Stimulated activated CD4-positive, alpha-beta T cell treated with anti-CD3 and anti-CD28 coated beads, Interleukin-12 subunit alpha, Interleukin-12 subunit beta, amount 100 ng/mL, for 4 hours (primary cell): ENCODE results near the gene UPF2.
A peak's percentile ranks its signal among the peaks of the same experiment; 100 is the strongest.
"Not testable (repeated sequence)": the region's sequence is repeated elsewhere in the genome, so short reads cannot be mapped to it uniquely, and the experiment has no call there.

Experiments used
- DNase-seq: peaks from one replicate; pipeline ENCODE4 v3.0.0-alpha.2; 2020

The UPF2 gene

DNA sequence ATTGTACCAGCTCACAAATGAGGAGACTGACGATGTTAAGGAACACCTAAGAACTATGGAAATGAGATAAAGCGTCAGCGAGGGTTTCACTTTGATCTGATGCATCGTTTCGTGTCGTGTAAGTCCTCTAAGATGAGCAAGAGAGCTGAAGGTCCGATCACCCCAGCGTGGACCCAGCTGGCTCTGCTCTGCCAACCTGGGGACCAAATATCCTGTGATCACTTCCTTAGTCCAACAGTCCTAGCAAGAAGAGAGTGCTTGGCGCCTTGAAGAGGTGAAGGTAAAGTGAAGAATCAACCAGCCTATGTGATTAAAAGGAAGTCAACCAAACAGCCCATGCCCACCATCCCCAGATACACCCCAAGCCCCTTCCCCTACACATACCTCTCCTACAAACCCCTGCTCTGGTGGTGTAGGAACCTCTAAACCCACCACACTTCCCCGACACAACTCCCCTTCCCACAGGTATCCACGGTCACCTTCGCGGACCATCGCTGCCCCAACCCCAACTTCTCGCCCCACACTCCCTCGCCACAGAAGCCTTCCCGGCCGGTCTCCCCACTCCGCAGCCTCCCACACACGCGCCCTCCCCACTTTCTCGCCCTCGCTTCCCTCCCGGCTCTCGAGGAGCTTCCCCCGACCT, 722 bp downstream of the UPF2 start:
- DNase-seq, result peak; percentile 17

- no peak for DNase-seq
Observed at GRCh38 chr10:12036073-12036655, 6.4 kb downstream of the UPF2 start.

- no peak for DNase-seq
Observed at GRCh38 chr10:12031404-12031803, 11.2 kb downstream of the UPF2 start.

GRCh38 chr10:12027539-12027938, 15.1 kb downstream of the UPF2 start:
- DNase-seq, result no peak

- DNase-seq, result no peak
Observed at GRCh38 chr10:12025591-12025990, 17.0 kb downstream of the UPF2 start.

DNA sequence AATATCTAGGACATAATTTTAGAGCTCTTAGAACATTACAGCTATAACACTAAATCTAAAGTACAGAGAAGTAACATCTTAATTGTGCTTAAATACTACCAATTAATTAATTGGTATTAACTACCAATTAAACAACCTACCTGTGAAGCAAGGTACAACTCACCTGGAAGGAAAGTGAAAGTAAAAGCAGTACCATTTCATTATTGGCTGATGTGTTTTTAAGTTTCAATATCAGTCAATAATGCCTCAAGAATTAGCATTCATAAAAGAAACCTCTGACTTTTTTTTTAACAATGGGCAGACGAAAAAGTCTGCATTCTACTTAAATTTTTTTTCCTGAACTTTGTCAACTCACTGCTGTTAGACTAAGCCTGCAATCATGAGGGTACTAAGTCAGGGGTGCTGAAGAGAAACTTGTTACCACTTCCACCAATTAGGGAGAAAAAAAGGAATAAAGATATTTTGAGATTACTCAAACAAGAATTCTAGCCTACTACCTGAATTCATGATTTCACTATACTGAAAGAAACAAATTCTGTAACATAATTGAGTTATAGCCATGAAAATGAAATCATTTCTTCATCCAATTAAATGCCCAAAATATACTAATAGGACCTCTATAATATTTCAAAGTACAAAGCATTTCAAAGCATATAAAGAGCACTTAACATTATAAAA, 19.9 kb downstream of the UPF2 start:
- no peak for DNase-seq

DNA sequence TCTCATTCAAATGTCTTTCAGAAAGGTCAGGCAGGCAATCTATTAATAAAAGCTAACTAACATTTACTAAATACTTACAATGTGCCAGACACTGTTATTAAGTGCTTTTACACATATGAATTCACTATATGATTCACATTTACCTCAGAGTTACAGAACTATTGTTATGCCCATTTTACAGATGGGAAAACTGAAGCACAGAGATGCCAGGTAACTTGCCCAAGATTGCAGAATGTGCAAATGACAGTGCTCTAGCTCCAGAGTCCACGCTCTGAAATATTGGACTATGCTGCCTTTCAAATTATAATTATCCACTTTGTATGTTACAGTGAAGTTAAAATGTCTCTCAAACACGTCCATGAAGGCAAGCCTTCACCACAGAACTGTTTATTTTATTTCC, 22.0 kb downstream of the UPF2 start:
- DNase-seq, result no peak

DNA sequence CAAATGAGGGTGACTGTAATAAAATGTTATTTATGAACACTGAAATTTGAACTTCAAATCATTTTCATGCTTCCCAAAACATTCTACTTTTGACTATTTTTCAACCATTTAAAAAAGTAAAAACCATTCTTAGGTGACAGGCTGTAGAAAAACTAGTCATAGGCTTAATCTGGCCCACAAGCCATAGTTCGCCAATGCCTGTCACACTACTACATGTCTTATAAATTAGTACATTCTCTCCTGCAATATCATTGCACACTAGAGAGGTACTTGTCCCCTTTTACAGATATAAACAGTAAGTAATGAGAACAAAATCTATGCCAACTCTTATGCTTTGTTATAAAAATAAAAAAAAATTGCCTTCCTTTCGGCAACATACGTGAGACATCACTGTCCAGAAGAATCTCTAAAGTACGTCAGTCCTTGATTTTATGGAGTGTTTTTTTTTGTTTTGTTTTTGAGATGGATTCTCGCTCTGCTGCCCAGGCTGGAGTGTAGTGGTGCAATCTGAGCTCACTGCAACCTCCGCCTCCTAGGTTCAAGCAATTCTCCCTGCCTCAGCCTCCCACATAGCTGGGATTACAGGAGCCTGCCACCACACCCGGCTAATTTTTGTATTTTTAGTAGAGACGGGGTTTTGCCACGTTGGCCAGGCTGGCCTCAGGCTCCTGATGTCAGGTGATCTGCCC, 23.2 kb downstream of the UPF2 start:
- DNase-seq, result no peak

DNA sequence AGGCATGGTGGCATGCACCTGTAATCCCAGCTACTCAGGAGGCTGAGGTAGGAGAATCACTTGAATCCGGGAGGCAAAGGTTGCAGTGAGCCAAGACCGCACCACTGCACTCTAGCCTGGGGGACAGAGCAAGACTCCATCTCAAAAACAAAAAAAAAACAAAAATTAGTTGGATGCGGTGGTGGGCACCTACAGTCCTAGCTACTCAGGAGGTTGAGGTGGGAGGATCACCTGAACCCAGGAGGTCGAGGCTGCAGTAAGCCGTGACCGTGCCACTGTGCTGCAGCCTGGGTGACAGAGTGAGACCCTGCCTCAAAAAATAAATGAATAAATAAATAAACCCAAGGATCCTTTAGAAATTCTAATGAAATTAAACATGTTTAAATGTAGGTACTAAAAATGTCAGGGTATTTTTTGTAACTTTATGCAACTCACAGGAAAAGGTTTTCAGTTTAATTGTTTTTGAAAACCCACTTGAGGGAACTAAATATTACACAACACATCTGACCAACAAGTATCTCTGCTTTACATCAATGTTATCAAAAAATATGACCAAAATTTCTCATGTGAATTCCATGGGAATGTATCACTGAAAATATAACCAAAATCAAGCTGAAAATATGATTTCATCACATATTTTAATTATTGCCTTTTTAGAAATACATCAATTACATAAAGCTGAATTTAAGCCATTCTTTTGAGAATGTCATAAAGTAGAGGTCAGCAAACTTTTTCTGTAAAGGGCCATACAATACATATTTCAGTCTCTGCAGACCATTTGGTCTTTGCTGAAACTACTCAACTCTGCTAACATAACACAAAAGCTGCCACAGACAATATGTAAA, 23.9 kb downstream of the UPF2 start:
- no peak for DNase-seq

GRCh38 chr10:12013926-12014325, 28.7 kb downstream of the UPF2 start:
- no peak for DNase-seq

DNA sequence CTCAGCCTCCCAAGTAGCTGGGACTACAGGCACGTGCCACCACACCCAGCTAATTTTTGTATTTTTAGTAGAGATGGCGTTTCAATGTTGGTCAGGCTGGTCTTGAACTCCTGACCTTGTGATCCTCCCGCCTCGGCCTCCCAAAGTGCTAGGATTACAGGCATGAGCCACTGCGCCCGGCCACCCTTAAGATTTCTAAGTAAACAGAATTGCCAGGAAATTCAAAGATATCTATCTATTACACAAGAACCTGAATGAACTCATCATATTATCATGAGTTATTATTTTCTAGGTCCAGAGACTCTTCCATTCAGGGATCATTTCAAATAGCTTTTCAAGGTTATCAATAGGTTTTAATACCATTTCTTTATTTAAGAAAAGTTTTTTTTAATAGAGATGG, 29.2 kb downstream of the UPF2 start:
- DNase-seq, result not testable (repeated sequence)

- DNase-seq, result no peak
Observed at GRCh38 chr10:12010353-12010752, 32.3 kb downstream of the UPF2 start.

DNA sequence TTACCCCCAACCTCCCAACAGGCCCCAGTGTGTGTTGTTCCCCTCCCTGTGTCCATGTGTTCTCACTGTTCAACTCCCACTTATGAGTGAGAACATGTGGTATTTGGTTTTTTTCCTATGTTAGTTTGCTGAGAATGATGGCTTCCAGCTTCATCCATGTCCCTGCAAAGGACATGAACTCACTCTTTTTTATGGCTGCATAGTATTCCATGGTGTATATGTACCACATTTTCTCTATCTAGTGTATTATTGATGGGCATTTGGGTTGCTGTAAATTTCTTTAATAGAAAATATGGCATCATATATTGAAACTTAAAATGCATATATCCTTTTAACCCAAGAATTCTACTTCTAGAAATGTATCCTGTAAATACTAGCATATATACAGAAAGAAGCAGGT, 33.8 kb downstream of the UPF2 start:
- DNase-seq, result not testable (repeated sequence)

GRCh38 chr10:12006671-12007070, 35.9 kb downstream of the UPF2 start:
- no peak for DNase-seq

- DNase-seq, result no peak
Observed at GRCh38 chr10:11993834-11994468, 48.7 kb downstream of the UPF2 start.

- DNase-seq, result no peak
Observed at GRCh38 chr10:11988924-11989323, 53.7 kb downstream of the UPF2 start.

DNA sequence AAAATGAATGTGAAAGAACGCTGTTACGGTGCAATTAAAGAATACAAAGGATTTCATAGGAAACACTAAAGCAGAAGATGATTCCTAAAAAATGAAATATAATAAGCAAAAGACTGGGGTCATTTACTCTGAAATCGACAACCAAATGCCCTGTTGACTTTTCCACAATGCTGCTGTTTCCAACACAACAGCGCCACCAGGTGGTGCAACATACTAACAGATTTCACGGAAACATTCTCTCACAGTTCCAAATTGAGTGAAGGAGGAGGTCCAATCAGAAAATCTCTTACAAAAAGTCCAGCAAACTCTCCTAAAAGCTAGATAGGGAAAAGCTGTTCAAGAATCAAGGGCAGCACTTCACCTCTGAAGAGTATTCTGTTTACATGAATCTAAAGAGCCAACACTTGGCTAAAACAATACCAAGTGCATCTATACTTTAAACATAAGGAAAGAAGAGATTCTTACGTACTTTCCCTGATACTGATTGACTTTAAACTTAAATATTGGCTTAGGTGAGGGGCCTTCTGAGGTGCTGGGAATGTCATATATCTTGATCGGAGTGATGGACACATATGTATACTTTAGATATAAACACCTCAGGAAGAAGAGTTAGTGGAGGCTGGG, 55.9 kb downstream of the UPF2 start:
- DNase-seq, result peak; percentile 68

DNA sequence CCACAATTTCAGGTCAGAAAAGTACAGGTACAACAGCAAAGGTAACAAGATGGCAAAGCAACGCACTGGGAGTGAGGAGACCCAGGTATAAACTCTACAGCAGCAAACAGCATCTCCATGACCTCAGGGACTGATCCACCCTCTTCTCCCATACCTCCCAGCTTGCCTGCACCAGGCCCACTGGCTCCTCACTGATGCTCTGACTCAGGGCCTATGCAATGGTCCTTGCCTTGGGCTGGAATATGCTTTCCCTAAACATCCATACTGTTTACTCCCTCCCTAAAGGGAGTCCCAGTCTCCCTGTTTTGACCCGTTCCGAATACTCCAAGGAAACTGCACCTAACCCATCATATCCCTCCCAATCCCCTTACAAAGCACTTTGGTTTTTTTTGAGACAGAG, 60.4 kb downstream of the UPF2 start:
- DNase-seq, result no peak

DNA sequence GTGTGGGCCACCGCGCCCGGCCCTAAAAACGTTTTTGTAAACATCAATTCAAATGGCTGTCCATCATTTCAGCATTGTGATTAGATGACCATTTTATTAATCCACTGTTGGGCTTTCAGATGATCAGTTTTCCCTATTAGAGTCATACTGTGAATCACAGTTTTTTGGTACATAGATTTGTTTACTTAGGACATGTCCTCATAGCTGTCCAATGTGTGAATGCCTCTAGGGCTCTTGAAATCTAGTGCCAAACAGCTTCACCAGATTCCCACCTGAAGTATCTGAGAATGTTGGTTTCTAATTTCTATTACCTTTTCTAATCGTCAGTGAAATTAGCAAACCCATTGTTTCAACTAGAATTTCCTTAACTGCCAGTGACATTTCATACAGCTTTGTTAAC, 66.8 kb downstream of the UPF2 start:
- no peak for DNase-seq

- not testable (repeated sequence) for DNase-seq
Observed at GRCh38 chr10:11972523-11972922, 70.1 kb downstream of the UPF2 start.

DNA sequence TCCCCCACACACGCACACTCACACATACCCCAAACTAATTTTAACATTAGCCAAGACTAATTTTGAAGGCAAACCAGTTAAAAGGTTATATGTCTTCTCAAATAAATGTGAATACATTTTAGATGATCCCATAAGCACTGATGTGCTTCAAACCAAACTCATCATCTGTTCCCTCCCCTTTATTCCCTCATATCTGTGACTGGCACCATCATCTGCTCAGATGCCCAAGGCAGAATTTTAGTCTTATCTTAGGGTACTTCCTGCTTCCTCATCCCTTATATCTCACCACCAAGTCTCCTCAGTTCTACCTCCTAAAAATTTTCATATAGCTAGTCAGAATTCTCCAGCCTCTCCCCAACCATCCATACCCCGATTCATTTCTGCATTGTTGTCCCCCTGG, 80.4 kb downstream of the UPF2 start:
- DNase-seq, result no peak

DNA sequence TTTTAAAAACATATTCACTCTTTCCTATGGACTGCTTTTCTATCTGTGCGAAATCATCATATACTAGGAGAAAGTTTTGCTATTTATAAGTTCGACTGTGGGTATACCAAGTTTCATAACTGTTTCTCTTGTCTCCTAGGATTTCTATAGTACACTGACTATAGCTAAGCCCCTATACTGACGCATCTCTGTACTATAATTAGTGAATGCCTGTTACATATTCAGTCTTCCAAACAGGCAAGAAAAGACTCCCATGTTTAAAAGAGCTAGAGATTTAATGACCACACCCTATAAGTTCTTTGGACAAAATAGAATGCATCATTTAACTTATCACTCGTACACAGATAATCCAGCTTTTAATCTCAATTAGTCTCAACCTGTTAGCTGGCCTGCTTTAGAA, 80.8 kb downstream of the UPF2 start:
- no peak for DNase-seq
